DMS114 treated with DMSO at 0.1 percent for 48 hours (cell line): ENCODE measurements around the gene DNAJC15.

Experiments used
- DNase-seq: peaks from one replicate; lab custom pipeline; 2025; ENCODE audit not compliant: unreplicated experiment; lab: John Stamatoyannopoulos, UW

The DNAJC15 gene

GRCh38 chr13:43081866-43082265 lies 58.5 kb downstream of the DNAJC15 start:
- no peak for DNase-seq

- DNase-seq = no peak
These were observed 60.4 kb downstream of the DNAJC15 start for GRCh38 chr13:43083750-43084149.

GRCh38 chr13:43085545-43085944 lies 62.2 kb downstream of the DNAJC15 start:
- DNase-seq = peak; percentile 8

GRCh38 chr13:43086181-43086580 lies 62.8 kb downstream of the DNAJC15 start:
- no peak for DNase-seq

- no peak for DNase-seq
These were observed 64.7 kb downstream of the DNAJC15 start for GRCh38 chr13:43088093-43088511.

DNA sequence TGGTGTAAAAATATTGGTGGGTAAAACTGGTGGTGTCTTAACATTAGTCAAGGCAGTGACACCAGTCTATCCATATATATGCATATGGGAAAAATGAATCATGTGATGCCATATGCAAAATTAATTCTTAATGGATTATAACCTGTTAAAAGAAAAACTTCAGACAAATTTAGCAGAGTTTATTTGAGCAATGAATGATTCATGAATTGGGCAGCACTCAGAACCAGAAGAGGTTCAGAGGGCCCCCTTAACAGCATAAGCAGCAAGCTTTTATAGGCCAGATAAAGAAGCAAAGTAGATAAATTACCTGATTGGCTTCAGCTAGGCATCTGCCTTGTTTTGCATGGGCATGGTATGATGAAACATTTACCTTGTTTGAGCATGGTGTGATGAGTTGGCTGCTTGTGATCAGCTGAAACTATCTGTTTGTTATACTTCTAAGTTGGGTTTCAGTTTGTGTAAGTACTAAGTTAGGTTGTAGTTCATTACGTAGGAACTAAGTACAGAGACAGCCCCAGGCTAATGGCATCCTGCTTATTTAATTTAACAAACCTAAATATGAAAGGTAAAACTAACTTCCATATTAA lies 66.6 kb downstream of the DNAJC15 start:
- DNase-seq = no peak

GRCh38 chr13:43094901-43095300 lies 71.5 kb downstream of the DNAJC15 start:
- no peak for DNase-seq

GRCh38 chr13:43095771-43096719 lies 72.7 kb downstream of the DNAJC15 start:
- DNase-seq = no peak

- no peak for DNase-seq
These were observed 77.3 kb downstream of the DNAJC15 start for GRCh38 chr13:43100667-43101066.

GRCh38 chr13:43102304-43102703 lies 78.9 kb downstream of the DNAJC15 start:
- no peak for DNase-seq

- no peak for DNase-seq
These were observed 84.4 kb downstream of the DNAJC15 start for GRCh38 chr13:43107780-43108179.

GRCh38 chr13:43110036-43110435 lies 86.7 kb downstream of the DNAJC15 start:
- no peak for DNase-seq

GRCh38 chr13:43110658-43111057 lies 87.3 kb downstream of the DNAJC15 start:
- no peak for DNase-seq

- DNase-seq = no peak
These were observed 88.4 kb downstream of the DNAJC15 start for GRCh38 chr13:43111559-43112400.

DNA sequence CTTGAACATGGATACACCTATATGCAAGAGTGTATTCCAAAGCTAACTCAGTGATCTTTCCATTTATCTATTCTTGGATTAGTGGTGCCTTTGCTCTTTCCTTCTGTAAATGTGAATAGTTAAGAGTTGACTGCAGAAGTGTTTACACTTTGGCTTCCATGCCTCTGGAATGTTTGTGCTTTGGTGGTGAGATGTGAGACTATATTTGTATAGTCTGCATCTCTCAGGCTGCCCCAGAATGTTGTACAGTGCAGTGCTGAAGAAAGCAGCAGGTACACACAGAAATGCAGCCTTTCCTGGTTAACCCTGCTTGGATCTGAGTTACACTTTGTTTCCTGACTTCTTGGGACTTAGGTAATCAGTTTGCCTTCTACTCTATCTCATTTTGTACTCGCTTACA lies 90.2 kb downstream of the DNAJC15 start:
- no peak for DNase-seq

- no peak for DNase-seq
These were observed 91.1 kb downstream of the DNAJC15 start for GRCh38 chr13:43114504-43114903.

- no peak for DNase-seq
These were observed 91.8 kb downstream of the DNAJC15 start for GRCh38 chr13:43115141-43115540.

- DNase-seq = no peak
These were observed 92.9 kb downstream of the DNAJC15 start for GRCh38 chr13:43116242-43116641.

DNA sequence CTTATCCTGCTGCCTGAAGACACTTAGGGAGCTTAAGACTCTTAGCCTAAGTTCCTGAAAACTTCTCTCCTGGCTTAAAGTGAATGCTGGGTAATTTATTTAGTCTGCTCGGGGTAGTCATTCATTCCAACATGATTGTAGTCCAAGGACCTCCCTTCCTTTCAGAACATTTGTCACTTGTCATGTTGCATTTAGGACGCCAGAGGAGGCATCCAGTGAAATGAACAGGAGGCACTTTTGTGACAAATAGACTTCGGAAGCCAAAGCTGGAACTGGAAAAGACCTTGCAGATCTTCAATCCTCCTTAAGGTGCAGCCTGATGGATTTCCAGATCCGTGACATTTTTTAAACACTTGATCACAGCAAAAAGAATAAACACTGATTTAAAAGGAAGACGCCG lies 95.1 kb downstream of the DNAJC15 start:
- DNase-seq = no peak

DNA sequence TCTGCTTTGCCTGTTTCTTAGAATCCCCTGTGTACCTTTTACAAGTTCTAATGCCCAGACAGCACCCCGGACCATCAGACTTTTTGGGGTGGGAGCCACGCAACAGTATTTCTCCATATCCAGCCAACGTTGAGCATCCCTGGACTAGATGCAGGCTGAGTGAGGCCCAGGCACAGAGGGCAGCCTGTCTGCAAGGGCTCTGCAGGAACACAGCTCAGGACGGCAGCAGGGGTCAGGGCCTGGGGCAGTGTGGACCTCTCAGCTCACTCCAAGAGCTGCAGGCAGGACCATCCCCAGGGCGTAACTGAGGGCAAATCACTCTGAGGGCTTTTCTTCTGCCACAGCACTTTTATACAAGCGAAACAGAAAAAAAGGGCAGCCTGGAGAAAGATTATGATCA lies 95.8 kb downstream of the DNAJC15 start:
- no peak for DNase-seq

DNA sequence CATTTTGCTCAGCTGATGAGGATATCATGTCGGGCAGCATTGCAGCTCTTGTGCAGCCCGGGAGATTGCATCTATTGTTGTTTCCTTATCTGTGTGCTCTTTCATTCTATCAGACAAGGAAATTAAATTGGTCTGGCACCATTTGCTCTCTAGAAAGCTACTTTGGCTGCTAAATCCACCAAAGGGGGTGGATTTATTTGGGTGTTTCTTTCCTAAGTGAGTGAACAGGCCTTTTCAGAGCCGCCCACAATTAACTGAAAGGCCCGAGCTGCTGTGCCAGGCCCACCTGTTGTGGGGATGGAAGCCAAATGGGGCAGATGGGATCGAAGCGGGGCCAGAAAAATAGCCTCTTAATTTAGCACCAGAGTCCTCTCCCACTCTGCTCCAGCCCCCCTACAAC lies 99.4 kb downstream of the DNAJC15 start:
- DNase-seq = no peak

GRCh38 chr13:43123856-43124255 lies 100.5 kb downstream of the DNAJC15 start:
- no peak for DNase-seq
